ENCODE data around the gene SLC7A8. TPM values are rescaled to one million over a fixed set of nuclear protein-coding genes. Genes with fewer than 3 reads are reported as not detected.

SLC7A8 gene
- polyA plus RNA-seq, 4 donors: 16.8 to 100 (median 89.4) TPM

DNA sequence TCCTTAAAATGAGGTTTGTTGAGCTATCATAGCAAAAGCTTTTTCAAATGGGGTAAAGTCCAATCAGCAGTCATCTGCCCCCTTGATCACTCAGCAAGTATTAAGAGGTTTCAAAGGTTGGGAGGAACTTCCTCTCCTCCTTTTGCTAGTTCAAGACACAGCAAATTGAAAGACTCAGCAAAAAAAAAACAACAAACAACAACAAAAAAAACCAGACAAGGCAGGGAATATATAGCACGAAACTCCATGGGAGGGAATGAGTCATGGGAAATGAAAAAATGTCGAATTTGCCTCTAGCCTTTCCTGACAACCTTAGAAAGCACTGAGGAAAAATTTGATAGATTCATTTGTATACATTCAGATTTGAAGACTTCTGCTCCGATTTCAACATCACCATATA is 1.6 kb upstream of the SLC7A8 start:
- DNase-seq (ENCODE audit: low read depth in 4 of 4, low spot score in 3 of 4): no peak

DNA sequence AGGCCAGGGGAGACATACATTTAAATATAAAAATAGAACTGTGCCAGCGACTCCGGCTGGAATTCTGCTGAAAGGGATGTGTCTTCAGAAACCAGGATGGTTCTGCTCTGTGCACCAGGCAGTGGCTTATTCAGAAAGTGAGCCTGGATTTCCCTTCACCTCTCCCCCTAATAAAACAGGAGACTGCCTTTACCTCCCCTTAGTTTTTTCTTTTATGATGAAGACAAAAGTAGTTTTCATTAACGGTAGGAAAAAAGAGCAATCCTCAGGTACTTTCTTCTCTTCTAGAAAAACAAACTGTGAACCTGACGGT is 346 bp downstream of the SLC7A8 start:
- no peak for DNase-seq (ENCODE audit: low read depth in 4 of 4, low spot score in 3 of 4)

DNA sequence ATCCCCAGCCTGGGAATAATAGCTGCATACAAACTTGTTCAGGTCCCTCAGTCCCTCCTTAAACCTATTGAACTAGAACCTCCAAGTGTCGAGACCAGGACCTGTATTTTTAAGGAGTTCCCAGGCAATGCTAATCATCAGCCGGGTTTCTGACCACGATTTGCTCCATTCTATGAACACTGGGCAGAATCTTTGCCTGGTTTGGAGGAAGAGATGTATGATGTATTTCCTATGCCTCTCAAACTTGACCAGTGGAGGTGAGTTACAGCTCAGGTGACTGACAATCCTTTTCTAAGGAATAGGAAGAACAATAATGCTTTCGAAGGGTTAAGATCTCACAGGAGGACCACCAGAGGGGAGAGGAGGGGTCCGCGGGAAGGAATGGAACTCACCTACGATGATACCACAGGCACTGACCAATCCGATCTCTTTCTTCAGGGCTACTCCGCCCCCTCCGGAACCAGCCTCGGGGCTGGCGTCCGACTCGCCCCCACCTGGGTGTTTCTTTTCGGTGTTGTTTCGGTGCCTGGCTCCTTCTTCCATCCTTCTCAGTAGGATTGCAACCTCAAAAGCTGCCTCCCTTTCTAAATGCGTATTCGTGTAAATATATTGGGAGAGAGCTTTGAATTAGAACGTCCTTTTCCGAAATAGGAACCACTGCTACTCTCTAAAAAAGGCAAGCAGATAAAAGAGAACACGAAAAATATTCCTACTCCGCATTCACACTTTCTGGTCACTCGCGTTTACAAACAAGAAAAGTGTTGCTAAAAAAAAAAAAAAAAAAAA is 895 bp downstream of the SLC7A8 start:
- no peak for DNase-seq (ENCODE audit: low read depth in 4 of 4, low spot score in 3 of 4)

DNA sequence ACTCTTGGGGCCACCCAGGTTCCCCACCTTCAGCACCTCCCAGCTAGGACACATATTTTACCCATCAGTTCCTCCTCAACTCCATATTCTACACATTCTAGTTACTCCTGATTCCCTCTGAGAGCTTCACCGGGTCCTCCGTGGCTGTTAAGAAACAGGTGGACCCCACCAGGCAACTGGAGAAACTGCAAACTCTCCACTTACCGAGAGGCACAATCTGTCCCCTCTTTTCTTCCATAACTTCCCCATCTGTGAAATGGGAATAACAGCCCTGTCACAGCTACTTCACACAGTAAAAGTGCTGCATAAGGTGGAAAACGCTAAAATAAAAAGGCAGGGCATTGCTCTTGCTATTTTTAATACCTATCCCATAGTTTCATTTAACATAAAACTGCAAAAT is 1.5 kb downstream of the SLC7A8 start:
- DNase-seq (ENCODE audit: low read depth in 4 of 4, low spot score in 3 of 4): no peak

DNA sequence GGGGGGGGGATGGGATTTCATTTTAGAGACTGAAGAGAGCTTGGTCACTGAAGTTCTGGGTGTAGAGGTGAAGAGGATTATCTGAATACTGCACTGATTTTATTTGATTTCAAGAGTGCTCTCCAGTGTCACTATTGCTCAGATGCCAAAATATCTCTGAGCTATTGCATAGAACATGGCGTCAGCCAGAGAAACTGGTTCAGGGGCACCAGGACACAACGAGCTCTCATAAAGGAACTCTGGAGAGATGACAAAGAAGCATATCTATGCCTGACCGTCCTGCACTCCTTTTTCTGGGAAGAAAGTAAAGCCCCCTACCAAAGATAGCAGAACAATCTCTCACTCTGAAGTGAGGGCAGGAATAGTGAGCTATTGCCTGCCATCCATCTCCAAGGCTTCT is 2.0 kb downstream of the SLC7A8 start:
- no peak for DNase-seq (ENCODE audit: low read depth in 4 of 4, low spot score in 3 of 4)

DNA sequence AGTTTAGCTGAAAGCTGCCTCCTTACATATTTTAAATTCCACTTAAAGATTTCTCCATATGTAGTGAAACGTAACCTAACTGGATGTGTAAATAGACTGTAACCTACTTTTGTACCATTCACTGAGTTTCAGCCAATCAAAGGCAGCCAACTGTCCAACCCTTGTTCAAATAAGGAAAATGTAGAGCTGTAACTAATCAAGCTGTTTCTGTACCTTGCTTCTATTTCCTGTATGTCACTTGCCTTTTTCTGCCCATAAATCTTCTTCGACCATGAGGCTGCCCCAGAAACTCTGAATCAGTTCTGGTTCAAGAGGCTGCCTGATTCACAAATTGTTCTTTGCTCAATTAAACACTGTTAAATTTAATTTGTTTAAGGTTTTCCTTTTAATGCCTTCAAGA is 6.3 kb downstream of the SLC7A8 start:
- no peak for DNase-seq (ENCODE audit: low read depth in 4 of 4, low spot score in 3 of 4)

DNA sequence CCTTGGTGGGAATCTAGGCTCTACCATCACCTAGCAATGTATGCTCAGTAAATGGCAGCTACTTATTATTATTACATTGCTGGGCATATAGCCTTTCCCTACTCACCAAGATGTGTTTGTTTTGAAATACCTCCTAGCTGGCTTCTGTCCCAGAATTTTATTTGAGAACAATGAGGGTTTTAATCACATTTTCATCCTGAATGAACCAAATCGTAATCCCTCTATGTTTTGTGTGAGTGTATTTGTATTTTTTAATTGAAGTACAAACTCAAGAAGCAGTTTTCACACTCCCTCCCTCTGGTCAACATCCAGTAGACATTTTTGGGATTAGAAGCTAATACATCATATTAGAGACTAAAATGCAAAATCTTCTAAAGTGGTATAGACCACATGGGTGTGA is 7.6 kb downstream of the SLC7A8 start:
- no peak for DNase-seq (ENCODE audit: low read depth in 4 of 4, low spot score in 3 of 4)

DNA sequence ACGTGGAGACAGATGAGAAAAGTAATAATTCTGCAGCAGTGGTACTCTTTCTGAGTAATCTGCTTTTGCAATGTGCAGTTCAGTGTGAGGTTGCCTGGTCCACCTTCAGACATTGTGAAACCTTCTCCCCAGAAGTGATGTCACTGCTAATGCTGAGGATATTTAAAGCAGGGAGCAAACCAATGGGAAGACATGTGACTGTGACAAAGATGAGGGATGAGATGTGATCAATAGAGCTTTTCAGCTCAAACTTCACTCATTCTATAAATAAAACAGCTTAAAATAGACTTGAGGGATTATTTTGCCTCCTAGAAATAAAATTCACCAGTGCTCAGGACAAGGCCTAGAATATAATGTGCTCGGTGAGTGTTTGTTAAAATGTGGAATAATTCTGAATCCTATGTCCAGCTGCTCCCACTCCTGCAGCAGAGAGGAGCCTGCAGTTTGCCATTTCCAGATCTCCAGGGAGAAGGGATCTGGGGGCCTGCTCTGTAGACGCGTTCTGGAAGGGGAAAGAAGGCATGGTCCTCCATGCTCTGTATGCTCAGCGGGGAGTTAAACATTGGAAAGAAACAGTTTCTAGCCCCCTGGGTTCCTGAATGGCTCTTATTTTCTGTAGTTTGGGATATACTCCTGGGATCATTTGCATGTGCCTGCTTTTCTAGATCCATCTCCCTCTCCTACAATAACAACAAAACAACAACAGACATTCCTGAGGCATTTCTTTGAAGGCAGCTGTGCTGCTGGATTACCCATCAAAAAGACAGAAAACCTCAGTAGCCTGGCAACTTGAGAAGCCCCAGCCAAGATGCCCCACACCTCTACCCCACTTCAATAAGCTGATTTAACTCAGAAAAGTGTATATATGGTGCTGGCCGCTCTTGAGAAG is 8.9 kb downstream of the SLC7A8 start:
- DNase-seq (ENCODE audit: low read depth in 4 of 4, low spot score in 3 of 4): no peak

DNA sequence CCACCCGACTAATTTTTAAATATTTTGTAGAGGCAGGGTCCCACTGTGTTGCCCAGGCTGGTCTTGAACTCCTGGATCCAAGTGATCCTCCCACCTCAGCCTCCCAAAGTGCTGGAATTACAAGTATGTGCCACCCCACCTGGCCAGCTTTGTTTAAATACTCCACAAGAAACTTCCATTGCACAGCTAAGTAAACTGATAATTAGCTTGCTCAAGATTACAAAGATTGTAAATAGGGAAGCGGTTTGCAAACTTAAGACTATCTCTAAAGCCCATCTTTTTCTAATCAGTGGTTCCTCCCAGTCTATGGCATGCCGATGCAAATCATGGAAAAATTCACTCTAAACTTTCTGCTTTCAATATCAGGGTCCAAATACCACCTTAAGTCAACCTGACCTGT is 9.7 kb downstream of the SLC7A8 start:
- DNase-seq (ENCODE audit: low read depth in 4 of 4, low spot score in 3 of 4): no peak

DNA sequence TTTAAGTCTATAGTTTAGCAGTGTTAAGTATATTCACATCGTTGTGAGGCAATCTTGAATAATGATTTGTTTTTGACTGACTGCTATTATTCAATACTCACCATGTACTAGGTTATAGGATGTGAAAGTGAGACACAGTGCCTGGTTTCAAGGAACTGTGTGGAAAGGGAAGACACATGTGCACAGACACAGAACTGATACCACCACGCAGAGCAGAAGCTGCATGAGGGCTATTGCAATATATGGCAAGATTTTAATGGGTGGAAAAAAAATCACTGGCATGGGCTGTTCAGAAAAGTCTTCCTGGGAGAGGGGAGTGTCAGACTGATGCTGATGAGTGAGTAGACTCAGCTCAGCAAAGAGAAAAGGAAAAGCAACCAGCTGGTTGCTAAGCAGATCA is 10.4 kb downstream of the SLC7A8 start:
- DNase-seq (ENCODE audit: low read depth in 4 of 4, low spot score in 3 of 4): no peak

DNA sequence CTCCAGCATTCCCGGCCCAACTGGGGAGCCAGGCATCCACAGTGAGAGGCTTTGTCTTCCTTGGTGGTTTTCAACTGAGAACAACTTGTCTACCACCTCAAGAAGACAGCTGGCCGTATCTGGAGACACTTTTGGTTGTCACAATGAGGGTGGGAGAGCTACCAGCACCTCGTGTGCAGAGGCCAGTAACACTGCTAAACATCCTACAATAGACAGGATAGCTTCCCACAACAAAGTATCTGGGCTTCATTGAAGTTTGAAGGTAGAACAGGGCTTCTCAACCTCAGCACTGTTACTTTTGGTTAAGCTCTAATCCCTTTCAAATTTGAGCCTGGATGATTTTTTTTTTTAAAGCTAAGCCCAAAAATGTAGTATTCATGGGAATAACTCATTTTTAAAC is 10.9 kb downstream of the SLC7A8 start:
- DNase-seq (ENCODE audit: low read depth in 4 of 4, low spot score in 3 of 4): no peak

DNA sequence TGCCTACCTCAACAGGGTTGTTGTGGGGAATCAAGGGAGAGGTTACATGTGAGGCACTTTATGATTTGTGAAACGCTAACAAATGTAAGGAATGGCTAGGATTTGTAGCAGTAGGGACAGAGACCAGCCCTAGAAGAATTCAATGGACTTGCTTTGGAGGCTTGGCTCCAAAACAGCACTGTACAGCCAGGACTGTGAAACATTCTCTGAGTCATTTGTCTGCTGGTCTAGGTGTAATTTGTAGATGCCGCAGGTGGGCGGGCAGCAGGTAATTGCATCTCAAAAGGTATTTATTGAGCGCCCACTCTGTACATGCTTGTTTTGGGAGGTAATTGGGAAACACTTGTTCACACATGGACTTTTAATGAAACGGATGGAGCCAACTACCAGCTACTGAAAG is 11.4 kb downstream of the SLC7A8 start:
- no peak for DNase-seq (ENCODE audit: low read depth in 4 of 4, low spot score in 3 of 4)

DNA sequence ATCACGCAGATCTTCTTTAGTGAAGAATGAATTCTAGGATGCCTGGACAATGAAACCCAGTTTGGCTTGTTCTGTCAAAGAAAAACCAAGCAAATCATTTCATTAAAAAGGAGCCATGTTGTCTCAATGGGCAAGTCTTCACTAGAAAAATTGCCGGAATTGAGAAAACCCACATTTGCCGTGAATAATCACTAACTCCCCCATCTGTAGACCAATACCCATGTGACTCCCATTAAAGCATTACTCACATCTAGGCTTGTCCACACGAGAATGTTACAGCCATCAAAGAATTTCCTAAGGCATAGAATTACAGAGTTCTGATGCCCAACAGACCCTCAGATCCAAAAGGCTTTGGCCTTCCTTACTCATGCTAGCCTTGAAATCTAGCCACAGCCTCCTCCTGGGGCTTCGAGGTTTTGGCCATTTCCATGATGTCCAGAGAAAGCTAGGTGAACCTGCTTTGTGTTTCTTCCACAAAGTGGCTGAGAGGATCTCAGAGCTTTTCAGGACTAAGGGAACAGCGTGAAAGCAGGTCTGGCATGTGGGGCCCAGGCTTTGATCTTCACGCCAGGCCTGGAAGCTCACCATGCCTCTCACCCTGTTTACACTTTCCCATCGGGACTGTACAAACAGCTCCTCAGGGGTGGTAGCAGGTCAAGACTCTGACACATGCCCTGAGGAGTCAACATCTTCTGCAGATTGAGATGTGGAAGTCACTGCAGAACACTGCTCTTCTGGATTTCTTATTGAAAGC is 12.1 kb downstream of the SLC7A8 start:
- DNase-seq (ENCODE audit: low read depth in 4 of 4, low spot score in 3 of 4): no peak

DNA sequence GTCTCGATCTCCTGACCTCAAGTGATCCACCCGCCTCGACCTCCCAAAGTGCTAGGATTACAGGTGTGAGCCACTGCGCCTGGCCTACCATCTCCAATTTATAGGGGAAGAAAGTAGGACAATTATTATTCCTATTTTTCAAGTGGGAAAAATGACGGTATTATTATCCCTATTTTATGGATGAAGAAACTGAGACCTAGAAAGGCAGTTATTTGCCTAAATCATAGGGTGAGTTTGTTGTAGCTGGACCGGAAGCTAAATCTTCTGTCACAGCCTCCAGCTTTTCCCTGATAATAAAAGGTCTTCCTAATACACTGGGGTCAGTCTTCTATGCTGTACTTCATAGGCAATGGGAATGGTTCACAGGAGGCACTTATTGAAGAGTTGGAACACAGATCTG is 13.8 kb downstream of the SLC7A8 start:
- DNase-seq (ENCODE audit: low read depth in 4 of 4, low spot score in 3 of 4): no peak

DNA sequence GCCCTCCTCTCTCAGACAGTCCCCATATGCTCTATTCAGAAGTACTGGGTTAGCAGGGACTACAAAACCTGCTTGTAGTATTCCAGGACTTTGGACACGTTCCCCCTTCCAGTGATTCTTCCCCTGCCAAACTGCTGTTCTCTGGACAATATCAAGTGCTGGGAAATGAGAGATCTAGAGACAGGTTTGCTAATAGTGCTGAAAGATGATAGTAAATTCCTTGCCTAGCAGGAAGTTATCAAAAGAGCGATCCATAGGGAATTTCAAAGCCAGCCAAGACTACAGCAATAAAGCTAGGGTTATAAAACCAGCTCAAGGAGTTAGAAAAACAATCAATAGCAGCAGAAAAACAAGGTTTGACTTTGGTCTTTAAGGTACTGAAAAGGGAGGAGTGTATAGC is 15.2 kb downstream of the SLC7A8 start:
- DNase-seq (ENCODE audit: low read depth in 4 of 4, low spot score in 3 of 4): no peak

DNA sequence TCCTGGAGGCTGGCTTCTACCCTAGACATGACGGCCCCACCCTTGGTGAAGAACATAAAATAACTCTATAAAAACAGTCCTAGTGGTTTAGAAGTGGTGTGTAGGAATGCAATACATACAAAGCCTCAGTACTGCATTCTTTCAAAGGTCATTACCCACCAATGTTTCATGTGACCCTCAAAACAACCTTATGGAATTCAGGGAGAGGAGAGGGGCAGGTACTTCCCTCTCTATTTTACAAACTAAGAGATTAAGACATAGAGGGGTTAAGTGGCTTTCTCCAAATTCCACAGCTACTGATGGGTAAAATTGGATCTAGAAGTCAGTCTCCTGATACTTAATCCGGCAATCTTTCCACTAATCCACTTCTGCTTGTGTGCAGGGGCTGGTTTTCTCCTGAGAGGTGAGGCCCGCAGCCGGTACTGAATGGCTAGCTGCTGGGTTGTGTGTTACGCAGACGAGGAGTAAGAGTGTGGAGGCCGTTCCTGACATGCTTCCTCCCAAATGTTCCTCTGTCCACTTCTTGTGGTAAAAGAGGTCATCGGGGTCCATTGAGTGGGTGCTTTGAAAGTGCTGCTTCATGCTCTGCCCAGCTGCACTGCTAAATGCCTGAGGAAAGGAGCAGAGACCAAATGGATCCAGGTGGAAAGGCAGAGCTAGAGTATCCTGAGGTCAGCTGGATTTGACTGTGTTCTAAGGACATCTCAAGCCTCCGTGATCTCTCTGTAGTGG is 16.2 kb downstream of the SLC7A8 start:
- no peak for DNase-seq (ENCODE audit: low read depth in 4 of 4, low spot score in 3 of 4)

DNA sequence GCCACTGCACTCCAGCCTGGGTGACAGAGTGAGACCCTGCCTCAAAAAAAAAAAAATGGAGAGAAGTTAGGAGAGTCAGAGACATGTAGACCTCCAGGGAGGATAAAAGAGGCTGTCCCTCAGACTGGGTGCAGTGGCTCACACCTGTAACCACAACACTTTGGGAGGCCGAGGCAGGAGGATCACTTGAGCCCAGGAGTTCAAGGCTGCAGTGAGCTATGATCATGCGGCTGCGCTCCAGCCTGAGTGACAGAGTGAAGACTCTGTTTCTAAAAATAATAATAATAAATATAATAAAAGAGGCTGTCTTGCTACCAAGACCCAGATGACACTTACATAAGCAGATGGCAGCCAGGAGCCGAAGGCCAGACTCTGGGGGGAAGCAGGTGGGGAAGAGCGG is 18.5 kb downstream of the SLC7A8 start:
- DNase-seq (ENCODE audit: low read depth in 4 of 4, low spot score in 3 of 4): no peak

DNA sequence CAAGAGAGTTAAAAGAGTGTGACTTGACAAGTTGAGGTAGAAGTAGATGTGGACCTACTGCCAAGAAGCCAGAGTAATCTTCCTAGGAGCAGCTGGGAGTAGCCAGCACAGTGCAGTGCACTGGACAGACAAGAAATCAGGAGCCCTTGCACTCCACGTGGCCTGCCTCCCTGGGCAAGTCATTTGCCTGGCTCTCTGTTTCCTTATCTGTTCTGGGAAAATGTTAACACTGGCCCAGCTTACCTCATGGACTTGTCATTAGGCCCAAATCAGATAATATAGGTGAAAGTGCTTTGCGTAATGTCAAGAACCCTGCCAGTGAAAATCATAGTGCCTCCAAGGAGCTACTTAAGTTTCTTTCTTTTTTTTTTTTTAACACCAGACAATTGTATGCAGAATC is 19.2 kb downstream of the SLC7A8 start:
- no peak for DNase-seq (ENCODE audit: low read depth in 4 of 4, low spot score in 3 of 4)

DNA sequence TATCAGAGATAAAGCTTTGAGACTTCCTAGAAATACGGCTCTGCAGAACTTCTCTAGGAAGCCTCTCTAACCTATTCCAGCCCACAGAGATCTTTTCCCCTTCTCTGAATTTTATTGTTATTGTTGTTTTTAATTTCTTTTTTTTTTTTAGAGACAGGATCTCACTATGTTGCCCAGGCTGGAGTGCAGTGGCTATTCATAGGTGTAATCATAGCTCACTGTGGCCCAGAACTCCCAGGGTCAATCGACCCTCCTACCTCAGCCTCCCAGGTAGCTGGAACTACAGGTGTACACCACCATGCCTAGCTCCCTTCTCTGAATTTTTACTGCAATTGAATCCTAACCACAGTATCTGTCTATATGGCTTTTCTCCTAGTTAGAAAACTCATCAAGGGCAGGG is 19.6 kb downstream of the SLC7A8 start:
- DNase-seq (ENCODE audit: low read depth in 4 of 4, low spot score in 3 of 4): no peak

DNA sequence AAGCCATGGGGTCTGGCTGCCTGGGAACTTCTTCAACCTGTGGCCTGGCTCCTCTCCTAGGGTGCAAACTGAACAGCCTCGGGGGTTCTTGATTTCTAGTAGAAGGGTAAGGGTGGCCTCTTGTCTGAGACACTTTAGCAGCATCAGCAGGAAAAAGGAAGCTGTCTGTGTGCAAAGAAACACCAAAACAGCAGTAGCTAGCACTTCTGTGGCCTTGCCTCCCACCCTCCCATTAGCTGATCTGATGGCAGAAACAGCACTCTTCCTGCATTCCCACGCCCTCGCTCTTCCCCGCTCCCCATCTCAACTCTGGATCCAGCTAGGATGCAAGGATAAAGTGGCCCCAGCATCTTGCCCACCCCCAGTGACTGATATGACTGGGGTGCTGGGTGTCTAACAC is 20.7 kb downstream of the SLC7A8 start:
- no peak for DNase-seq (ENCODE audit: low read depth in 4 of 4, low spot score in 3 of 4)

DNA sequence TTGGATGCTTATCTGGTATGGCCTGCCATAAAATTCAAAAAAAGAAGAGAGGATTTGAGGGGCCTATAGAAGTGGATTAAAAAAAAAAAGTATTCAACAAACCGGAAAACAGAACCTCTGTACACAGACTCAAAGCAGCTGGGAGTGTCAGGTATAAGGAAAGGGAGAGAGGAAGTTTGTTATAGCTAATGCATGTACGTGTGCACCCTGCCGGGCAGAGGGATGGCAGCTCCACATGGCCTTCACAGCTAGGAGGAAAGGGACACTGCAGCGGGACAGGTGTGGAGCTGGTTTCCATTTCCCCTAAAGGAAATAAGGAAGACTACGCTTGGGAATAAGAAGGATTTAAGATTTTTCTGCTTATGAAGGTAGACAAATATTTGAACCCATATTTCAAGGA is 21.5 kb downstream of the SLC7A8 start:
- no peak for DNase-seq (ENCODE audit: low read depth in 4 of 4, low spot score in 3 of 4)
